Calu3 (cell line): ENCODE measurements around the gene WNT9B. TPM values are rescaled to one million over a fixed set of nuclear protein-coding genes. Genes with fewer than 3 reads are reported as not detected.

Experiments used
- BruUV-seq: library from RNA; stranded (reverse); fragments of 400-500 nt; replicated peaks from 2 replicates; lab custom pipeline; 2021; lab: Mats Ljungman, UMichigan
- CTCF ChIA-PET: fragments of 300-600 bp; sonication (Branson Sonifier 250); formaldehyde crosslinking; loops from one replicate; lab custom pipeline; 2022; ENCODE audit warnings: antibody characterized with exemption; lab: Charles Lee
- DNase-seq: peaks from one replicate; pipeline ENCODE4 v3.0.0; 2022
- H3K27ac Mint-ChIP-seq: one replicate; pipeline ENCODE4 v1.8.0; 2022; ENCODE audit warnings: mixed read lengths; ENCODE audit not compliant: unreplicated experiment
- H3K27me3 Mint-ChIP-seq: one replicate; pipeline ENCODE4 v1.8.0; 2022; ENCODE audit warnings: mixed read lengths; ENCODE audit not compliant: unreplicated experiment
- H3K36me3 Mint-ChIP-seq: one replicate; pipeline ENCODE4 v1.8.0; 2022; ENCODE audit warnings: mild to moderate bottlenecking, moderate library complexity, mixed read lengths; ENCODE audit not compliant: insufficient read depth, unreplicated experiment
- H3K4me1 Mint-ChIP-seq: one replicate; pipeline ENCODE4 v1.8.0; 2022; ENCODE audit warnings: mild to moderate bottlenecking, low read depth, mixed read lengths; ENCODE audit not compliant: unreplicated experiment
- H3K4me3 Mint-ChIP-seq: one replicate; pipeline ENCODE4 v1.8.0; 2022; ENCODE audit warnings: mild to moderate bottlenecking, low read depth, moderate library complexity, mixed read lengths; ENCODE audit not compliant: unreplicated experiment
- H3K9me3 Mint-ChIP-seq: one replicate; pipeline ENCODE4 v1.8.0; 2022; ENCODE audit warnings: low read depth, mixed read lengths; ENCODE audit not compliant: unreplicated experiment
- CTCF ChIP-seq: fragments of 200-600 bp; IDR thresholded peaks from one replicate; pipeline ENCODE4 v1.8.0; 2022; ENCODE audit warnings: antibody characterized with exemption; ENCODE audit not compliant: unreplicated experiment
- intact Hi-C: fragments of 100-400 bp; cut with micrococcal nuclease; formaldehyde crosslinking; loops from one replicate; pipeline ENCODE4 v1.10.0; 2022; ENCODE audit not compliant: unreplicated experiment
- total RNA-seq: library from RNA; stranded (reverse); gene quantifications from 2 replicates; pipeline ENCODE4 v1.2.3, GENCODE V29; 2022

WNT9B gene
- total RNA-seq, 1 experiment from 2014 or later, result not detected

- CTCF ChIA-PET, result interaction anchor here (0.7 to 1.0 kb wide), 2 partner anchors 10 to 11 kb away, joined by 3 read pairs; no protein-coding TSS in a partner anchor
Observed at GRCh38 chr17:46826116-46826515, 25.3 kb upstream of the WNT9B start.

DNA sequence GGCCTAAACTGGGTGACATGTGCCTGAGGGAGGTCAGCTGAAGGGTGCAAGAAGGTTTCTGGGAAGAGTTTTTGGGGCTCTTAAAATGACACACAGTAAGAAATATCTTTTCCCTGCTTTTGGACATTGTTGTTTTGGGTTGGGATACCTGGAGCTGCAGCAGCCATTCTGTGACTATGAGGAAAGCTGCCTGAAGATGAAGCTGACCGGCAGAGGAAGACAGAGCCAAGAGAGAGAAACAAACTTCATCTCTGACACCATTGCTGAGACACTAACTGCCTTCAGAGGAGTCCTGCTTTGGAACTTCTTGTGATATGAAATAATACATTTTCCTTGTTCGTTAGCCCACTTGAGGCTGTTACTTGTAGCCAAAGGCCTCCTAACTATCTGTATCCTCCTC lies 24.1 kb upstream of the WNT9B start:
- Mint-ChIP-seq H3K27ac (no peak overlapping the region), H3K4me3 (no peak overlapping the region), H3K36me3 (no peaks in the 10 kb centered on the region), H3K27me3 (peaks cover 80% of the 10 kb centered on the region), H3K4me1 (no peaks in the 10 kb centered on the region), H3K9me3 (no peaks in the 10 kb centered on the region)
- no peak for DNase-seq
- TF ChIP-seq CTCF, result no peak
- no TSS peak for BruUV-seq
- intact Hi-C loops, result no loop called here
- CTCF ChIA-PET, result no interaction called here

More at GRCh38 chr17:46826116-46826515, 25.3 kb upstream of the WNT9B start:
- no peak for DNase-seq
- intact Hi-C loops, result no loop called here
- Mint-ChIP-seq H3K4me1 (no peaks in the 10 kb centered on the region), H3K36me3 (no peaks in the 10 kb centered on the region), H3K4me3 (no peak overlapping the region), H3K9me3 (no peaks in the 10 kb centered on the region), H3K27ac (no peak overlapping the region), H3K27me3 (peaks cover 85% of the 10 kb centered on the region)
- BruUV-seq, result no TSS peak
- TF ChIP-seq CTCF, result no peak

DNA sequence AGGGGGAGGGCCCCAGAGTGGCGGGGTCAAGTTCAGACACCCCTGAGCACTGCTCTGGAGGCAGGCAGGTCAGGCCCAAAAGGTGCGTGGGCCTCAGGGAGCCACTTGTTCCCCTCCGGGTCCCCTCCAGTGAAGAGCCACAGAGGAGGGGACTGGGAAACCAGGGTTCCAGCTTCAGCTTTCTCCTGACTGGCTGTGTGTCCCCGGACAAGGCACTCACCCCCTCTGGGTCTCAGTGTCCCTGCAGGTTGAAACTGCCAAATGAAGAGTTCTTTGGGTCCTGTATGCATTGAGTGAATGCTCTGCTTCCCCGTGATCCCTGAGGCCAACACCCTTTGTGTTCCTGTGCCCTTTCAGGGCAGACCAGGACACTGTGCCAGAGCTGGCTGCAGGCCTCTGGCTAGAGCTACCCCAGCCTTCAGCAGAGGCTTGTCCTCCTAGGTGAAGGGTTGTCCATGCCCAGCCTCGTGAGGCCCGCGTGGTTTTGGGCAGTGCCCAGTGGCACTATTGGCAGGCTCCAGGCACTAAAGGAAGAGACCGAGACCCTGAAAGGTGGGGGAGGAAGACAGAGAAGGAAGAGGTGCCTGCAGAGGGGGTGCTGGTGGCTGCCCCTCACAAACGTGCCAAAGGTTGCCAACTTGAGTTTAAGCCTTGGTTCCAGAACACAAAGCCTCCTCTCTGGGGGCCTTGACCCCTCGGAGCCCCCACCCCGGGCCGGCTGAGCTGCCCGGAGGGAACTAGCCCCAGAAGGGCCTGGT lies 19.6 kb upstream of the WNT9B start:
- H3K36me3 Mint-ChIP-seq, result peaks cover 8% of the 10 kb centered on the region
- no peak for TF ChIP-seq CTCF
- no TSS peak for BruUV-seq
- peaks cover 91% of the 10 kb centered on the region for H3K27me3 Mint-ChIP-seq
- intact Hi-C loops, result no loop called here
- H3K9me3 Mint-ChIP-seq, result no peaks in the 10 kb centered on the region
- H3K27ac Mint-ChIP-seq, result no peak overlapping the region
- CTCF ChIA-PET, result no interaction called here
- no peak overlapping the region for H3K4me3 Mint-ChIP-seq
- DNase-seq, result no peak
- peaks cover 11% of the 10 kb centered on the region for H3K4me1 Mint-ChIP-seq

- Mint-ChIP-seq H3K27me3 (peaks cover 91% of the 10 kb centered on the region), H3K4me3 (no peak overlapping the region), H3K36me3 (peaks cover 8% of the 10 kb centered on the region)
Observed at GRCh38 chr17:46832331-46832821, 19.0 kb upstream of the WNT9B start.

More at GRCh38 chr17:46832331-46832821, 19.0 kb upstream of the WNT9B start:
- BruUV-seq, result no TSS peak
- no peak overlapping the region for H3K27ac Mint-ChIP-seq
- CTCF ChIA-PET, result interaction anchor here (0.5 kb wide), 1 partner anchor 822 kb away, joined by 7 read pairs; no protein-coding TSS in a partner anchor
- peaks cover 11% of the 10 kb centered on the region for H3K4me1 Mint-ChIP-seq
- TF ChIP-seq CTCF, result no peak
- no peak for DNase-seq
- no peaks in the 10 kb centered on the region for H3K9me3 Mint-ChIP-seq
- intact Hi-C loops, result no loop called here
